ENCODE data around the gene HCAR3.
A peak's percentile ranks its signal among the peaks of the same experiment; 100 is the strongest.
"Not testable (repeated sequence)": the region's sequence is repeated elsewhere in the genome, so short reads cannot be mapped to it uniquely, and the experiment has no call there.

Gene HCAR3

DNA sequence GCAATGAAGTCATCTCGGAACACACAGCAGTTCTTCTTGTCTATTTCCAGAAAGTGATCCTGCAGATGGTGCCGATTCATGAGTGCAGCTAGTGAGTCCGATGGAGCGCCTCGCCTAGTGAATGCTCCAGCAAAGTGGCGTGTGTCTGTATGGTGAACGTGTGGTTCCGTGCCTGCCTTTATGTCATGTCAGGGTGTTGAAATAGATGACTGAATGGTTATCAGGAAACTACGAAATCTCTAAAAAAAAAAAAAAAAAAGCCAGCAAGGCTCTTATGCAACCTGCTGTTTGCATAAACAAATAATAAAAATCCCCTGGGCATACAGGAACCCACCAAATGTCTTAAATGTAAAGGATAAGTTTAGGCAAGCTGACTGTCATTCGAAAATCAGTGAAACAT lies at the start of gene HCAR3:
TSS of gene HCAR3 (minus strand) at position 154 of the 400 bp plus-strand sequence. CDS start at position 80, 74 bp downstream.
- not testable (repeated sequence) for DNase-seq (ENCODE audit: low read depth)

DNA sequence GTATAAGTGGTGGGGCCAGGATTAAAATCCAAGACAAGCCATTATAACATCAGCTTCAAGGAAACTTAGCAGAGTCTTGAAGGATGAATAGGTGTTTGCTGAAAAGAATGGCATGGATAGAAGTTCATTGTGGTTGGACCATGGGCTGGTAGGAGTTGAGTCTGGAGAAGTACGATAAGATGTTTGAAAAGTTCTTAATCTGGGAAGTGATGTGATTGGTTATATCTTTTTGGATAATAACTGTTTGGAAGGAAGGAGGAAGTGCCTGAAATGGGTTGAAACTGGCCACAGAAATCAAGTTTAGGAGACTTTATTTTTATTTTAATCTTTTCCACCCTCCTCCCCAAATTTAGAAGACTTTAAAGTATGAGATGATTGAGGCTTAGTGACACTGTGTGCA lies 41.0 kb upstream of the HCAR3 start:
- no peak for DNase-seq (ENCODE audit: low read depth)

DNA sequence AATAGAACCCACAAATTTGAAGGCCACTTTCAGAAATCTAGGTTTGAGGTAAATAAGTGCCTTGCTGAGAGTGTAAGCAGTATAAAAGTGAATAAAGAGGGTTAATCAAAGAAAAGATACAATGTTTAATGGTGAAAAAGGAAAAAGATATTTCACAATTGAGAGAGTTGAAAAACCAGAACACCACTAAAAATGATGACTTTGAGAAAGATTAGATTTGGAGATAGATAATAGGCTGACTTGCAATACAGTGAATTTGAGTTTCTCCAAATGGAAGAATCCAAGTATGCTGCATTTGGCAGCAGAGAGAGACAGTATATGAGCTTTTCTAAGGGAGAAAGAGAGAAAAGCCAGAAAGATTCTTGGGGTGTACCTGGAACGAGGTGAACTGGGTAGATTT lies 38.2 kb upstream of the HCAR3 start:
- DNase-seq (ENCODE audit: low read depth): no peak

DNA sequence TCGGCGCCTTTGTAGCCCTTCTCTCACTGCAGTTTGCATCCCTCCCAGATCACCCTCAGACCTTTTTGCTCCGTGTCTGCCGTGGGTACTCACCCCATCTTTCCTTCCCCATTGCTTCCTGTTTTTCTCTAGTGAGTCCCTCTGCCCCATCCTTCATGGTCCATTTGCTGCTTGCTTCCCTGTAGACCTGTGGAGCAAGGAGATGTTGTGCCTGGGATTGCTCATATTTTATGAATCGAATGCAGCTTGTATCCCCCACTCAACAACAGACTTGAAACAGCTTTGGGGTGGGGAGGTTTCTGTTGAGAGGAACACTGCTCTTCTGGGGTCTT lies 36.7 kb upstream of the HCAR3 start:
- no peak for DNase-seq (ENCODE audit: low read depth)

DNA sequence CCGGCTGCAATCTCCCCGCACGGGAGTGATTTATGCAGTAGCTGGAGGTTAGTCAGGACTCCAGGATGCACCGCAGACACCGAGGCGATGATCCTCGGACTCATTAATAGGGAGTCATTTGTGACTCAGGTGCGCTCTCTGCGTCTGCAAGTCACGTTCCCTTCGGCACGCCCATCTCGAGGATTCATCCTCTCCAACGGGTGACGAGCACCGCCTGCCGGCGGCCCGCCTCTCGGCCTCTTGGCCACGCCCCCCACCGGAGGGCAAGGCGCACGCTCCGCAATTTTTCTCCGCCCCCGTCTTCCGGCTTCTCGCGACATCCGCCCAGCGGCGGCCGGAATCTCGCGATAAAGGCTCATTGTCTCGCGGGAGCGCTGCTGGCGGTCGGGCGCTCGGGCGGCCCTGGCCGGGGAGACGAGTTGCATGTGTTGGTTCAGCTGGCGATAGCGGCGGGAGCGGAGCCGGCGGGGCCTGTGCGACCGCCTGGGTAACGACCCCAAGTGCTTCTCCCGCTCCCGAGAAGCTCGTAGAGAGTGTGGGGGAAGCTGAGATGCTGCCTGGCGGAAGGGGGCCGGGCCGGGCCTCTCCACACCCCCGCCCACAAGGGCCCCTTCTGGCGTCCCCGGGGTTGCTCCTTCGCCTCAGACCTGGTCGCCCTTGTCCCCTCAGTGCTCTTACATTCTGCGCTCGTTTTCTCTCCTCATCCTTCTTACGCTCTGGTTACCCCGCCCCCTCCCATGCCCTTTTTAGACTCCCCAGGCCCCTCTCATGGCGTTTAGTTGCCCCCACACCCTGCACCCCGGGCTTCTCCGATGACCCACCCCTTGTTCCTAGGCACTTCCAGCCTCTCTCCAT lies 36.1 kb upstream of the HCAR3 start, which contains the start of gene DENR:
TSS of gene DENR (plus strand) at position 361 of the 855 bp plus-strand sequence. CDS start 878 bp downstream, outside the sequence.
- DNase-seq (ENCODE audit: low read depth): peak; percentile 78

GRCh38 chr12:122750781-122751515 lies 34.3 kb upstream of the HCAR3 start:
- not testable (repeated sequence) for DNase-seq (ENCODE audit: low read depth)

- no peak for DNase-seq (ENCODE audit: low read depth)
Measured at GRCh38 chr12:122749569-122750332, 33.1 kb upstream of the HCAR3 start.

DNA sequence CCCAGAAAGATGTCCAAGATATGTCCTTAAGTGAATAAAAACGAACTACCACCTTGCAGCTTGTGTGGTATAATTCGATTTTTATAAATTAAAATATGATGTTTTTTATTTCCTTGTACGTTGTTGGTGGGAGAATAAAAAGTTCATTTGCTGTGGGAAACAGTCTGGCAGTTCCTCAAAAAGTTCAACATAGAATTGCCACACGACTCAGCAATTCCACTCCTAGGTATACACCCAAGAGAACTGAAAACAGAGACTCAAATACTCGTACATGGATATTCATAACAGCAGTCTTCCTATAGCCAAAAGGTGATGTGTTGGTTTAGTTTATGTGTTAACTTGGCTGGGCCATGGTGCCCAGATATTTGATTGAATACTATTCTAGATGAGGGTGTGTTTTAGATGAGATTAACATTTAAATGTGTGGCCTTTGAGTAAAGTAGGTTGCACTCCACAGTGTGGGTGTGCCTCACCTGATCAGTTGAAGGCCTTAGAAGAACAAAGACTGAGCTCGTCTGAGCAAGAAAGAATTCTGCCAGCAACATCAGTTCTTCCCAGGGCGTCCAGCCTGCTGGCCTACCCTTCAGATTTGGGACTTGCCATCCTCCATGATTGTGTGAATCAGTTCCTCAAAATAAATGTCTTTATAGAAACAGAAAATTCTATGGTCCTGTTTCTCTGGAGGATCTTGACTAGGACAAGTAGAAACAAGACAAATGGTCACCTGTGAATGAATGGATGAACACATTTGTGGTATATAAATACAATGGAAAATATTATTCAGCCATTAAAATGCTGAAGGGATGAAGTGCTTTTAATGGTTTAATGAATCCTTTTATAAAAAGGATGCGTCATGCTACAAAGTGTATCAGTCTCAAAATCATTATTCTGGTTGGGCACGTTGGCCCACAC lies 30.9 kb upstream of the HCAR3 start:
- DNase-seq (ENCODE audit: low read depth): no peak

DNA sequence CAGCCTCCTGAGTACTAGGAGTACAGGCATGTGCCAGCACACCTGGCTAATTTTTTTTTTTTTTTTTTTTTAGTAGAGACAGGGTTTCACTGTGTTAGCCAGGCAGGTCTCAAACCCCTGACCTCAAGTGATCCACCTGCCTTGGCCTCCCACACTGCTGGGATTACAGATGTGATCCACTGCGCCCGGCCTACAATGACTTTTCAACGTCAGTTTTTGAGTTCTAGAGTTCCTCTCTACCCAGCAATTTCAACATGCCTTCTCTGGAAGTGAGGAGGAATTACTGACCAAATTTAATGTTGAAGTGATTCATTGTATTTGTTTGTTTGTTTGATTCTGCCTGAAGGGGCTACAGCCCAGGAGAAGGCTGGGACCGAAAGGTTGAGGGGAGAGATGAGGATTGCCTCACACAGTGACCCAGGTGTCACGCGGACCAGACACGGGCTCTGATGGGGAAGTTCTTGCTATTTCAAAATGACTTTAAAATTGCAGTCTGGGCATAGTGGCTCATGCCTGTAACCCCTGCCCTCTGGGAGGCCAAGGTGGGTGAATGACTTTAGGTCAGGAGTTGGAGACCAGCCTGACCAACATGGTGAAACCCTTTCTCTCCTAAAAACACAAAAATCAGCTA lies 27.4 kb upstream of the HCAR3 start:
- DNase-seq (ENCODE audit: low read depth): no peak

DNA sequence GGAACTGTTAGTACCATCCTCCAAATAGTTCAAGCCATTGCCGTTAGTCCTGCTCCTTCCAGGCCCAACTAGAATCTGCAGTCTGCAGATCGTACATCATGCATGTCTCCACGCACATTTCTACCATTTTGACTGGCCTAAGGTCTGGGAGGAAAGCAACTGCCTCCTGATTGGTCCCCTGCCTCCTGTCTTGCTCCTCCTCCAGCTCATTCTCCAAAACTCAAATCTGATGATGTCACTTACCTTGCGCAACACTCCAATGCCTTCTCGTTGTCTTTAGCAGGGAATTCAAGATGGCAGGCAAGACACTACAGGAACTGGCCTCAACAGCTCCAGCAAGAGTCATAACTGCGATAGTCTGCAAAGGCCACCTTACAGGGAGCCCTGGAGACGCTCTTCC lies 23.7 kb upstream of the HCAR3 start:
- no peak for DNase-seq (ENCODE audit: low read depth)

DNA sequence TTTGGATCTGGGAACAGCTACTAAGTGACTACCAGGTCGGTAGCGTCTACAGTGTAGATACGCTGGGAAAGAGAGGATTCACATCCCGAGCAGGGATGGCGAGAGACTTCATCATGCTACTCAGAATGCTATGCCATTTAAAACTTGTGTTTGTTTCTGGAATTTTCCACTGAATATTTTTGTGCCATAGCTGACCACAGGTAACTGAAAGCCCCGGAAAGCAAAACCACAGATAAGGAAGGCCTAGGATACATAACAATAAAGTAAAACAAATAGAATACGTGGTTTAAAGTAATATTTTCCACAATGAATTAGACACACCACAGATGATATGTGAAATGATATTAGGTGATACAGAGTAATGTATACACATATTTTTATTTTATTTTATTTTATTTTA lies 22.0 kb upstream of the HCAR3 start:
- no peak for DNase-seq (ENCODE audit: low read depth)

DNA sequence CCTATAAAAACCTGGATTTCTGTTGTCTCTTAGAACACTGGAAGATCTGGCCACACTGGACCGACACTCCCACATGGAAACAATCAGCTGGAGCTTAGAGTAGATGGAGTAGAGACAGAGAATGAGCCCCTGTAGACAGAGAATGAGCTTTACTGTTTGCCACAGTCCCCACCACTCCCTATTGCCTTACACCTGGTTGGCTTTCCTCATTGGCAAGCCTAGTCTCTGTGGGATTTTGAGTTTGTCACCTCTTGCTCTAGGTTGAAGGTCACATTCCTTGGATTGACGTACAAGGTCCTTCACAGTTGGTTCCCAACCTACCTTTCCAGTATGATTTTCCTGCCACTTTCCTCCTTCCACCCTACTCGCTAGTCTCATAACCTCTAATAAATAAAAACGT lies 16.0 kb upstream of the HCAR3 start:
- no peak for DNase-seq (ENCODE audit: low read depth)

- no peak for DNase-seq (ENCODE audit: low read depth)
Measured at GRCh38 chr12:122732170-122732569, 15.6 kb upstream of the HCAR3 start.

DNA sequence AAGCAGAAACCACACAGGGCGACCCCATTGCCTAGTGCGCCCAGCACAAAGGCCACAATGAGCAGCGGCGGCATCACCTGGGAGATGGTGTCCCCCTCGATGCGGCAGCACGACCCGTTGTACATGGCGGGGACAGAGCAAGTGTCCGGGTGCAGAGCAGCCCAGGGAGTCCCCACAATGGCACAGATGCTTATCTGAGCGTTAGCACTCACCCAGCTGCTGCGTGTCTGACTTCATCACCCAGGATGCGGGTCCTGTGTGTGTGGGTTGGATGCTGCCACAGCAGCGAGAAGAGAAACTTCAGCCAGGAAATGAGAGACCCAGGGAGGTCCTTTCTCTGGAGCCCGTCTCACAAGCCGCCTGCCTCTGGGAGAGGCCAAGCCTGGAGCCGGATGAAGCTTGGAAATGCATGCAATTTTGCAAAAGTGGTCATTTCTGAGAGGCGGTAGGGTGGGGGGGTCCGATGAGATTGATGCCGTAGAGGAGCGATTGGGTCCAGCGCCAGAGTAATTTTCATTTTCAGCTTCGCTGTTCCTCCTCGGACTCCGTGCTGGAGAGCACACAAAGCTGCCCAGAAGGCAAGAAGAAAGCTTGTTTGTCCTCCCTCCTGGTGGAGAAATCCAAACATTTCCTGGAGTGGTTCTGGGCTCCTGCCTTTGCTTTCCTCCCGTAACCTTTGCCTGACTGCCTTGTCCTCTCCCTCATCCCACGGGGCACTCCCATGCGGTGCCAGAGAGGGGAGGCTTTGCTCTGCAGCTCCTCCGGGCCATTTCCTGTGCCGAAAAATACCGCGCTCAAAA lies 13.8 kb upstream of the HCAR3 start, which contains the start of gene HCAR1:
TSS of gene HCAR1 (minus strand) at position 630 of the 800 bp plus-strand sequence. CDS start at position 125, 505 bp downstream.
- no peak for DNase-seq (ENCODE audit: low read depth)

DNA sequence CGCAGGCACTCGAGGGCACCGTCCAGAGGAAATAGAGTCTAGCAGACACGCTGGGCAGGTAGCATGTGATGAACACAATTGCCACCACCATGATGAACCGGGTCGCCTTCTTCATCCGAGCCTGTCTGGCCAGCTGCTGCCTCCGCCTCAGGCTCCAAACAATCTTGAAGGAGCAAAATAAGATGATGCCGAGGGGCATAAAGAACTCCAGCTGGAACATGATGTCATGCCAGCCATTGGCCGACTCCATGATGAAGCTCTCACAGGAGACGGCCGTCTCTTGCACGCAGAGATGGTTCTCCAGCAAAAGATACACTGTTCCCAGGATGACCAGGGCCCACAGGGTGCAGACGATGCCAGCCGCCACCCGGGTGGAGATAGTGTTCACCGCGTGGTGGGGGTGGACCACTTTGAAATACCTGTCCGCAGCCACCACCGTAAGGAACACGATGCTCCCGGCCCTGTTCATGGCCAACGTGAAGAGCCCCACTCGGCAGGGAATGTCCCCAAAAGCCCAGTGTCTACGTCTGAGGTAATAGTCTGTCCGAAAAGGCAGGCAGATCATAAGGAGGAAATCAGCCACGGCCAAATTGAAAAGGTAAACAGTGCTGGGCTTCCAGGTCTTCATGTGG lies 13.1 kb upstream of the HCAR3 start:
- DNase-seq (ENCODE audit: low read depth): no peak

DNA sequence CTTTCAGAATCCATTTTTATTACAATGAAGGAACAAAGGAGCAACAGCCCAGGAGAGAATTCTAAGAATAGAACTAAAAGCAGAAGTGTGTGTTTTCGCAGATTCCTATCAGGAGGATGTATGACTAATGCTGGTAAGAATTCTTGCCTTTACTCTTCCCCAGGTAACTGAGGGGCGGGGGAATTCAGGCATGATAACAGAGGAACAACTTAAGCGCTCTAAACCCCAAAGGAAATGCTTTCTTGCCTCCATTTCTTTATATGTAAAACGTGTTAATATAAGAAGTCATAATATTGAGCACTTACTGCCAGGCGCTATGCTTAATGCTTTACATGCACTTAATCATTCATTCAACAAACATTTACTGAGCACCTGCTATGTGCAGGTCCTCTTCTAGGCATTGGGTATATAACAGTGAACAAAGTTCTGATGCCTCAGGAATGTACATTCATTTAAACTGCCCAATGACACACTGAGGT lies 9.5 kb upstream of the HCAR3 start:
- DNase-seq (ENCODE audit: low read depth): no peak

DNA sequence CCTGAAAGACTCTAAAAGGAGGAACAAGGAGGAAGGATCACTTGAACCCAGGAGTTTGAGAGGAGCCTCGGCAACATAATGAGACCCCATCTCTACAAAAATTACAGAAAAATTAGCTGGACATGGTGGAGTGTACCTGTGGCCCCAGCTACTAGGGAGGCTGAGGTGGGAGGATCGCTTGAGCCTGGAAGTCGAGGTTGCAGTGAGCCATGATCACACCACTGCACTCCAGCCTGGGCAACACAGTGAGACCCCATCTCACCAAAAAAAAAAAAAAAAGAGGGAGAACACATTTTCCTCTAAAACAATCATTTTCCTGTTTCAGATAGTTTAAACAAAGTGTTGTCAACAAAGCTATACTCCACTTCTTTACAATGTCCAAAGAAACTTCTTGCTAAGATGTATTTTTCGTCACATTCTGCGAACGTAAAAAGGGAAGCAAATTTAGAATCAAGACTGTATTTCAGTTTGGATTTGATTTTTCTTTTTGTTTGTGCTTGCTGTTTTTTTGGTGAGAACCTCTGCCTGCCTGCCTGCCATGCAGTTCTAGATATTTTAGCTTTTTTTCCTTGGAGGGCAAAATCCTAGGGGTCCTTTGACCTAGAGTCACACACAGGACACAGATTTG lies 9.0 kb upstream of the HCAR3 start:
- no peak for DNase-seq (ENCODE audit: low read depth)

GRCh38 chr12:122724641-122725243 lies 8.1 kb upstream of the HCAR3 start:
- no peak for DNase-seq (ENCODE audit: low read depth)

Data from non-pigmented ciliary epithelial cell (primary cell).